ENCODE measurements around the gene ABCC1. TPM values are rescaled to one million over a fixed set of nuclear protein-coding genes. Genes with fewer than 3 reads are reported as not detected.

The ABCC1 gene
- total and polyA plus RNA-seq, 2 of the 8 experiments (the other 6 are each of a cell fraction or from before 2014, with no cell fraction given), result 42.6 to 66.8 TPM

GRCh38 chr16:16124974-16125373 lies 175.6 kb downstream of the ABCC1 start (continued):
- TF ChIP-seq CHD7 (IDR thresholded peaks at IDR 0.05; ENCODE audit: insufficient replicate concordance, low read length) (no peak), MAFK (IDR thresholded peaks at IDR 0.05; ENCODE audit: low read depth, low read length) (no peak), RBBP5 (IDR thresholded peaks at IDR 0.05; ENCODE audit: borderline replicate concordance, low read depth, low read length) (no peak), GABPA (IDR thresholded peaks at IDR 0.05; ENCODE audit: borderline replicate concordance, insufficient read depth, low read length) (no peak), RXRA (IDR thresholded peaks at IDR 0.05; ENCODE audit: insufficient read depth, low read depth, low read length) (no peak), TAF1 (IDR thresholded peaks at IDR 0.05; ENCODE audit: low read depth, low read length) (no peak), SRF (IDR thresholded peaks at IDR 0.05; ENCODE audit: low read depth, low read length) (no peak), RFX5 (IDR thresholded peaks at IDR 0.05; ENCODE audit: borderline replicate concordance, low read depth, low read length) (no peak), KDM4A (IDR thresholded peaks at IDR 0.05; ENCODE audit: low read depth, low read length, severe bottlenecking) (no peak), TCF12 (IDR thresholded peaks at IDR 0.05; ENCODE audit: low read depth, low read length) (no peak), SIN3A (conservative IDR thresholded peaks at IDR 0.05 in 1 of 2, IDR thresholded peaks at IDR 0.05 in 1 of 2; ENCODE audit: low read depth in 1 of 2, low read length in 2 of 2) (no peak), SP2 (IDR thresholded peaks at IDR 0.05; ENCODE audit: low read length) (no peak)
